ENCODE measurements around the gene CA10.

- TF ChIP-seq POLR2A (IDR thresholded peaks at IDR 0.05), result no peak
- TF ChIP-seq, protein P1, sequence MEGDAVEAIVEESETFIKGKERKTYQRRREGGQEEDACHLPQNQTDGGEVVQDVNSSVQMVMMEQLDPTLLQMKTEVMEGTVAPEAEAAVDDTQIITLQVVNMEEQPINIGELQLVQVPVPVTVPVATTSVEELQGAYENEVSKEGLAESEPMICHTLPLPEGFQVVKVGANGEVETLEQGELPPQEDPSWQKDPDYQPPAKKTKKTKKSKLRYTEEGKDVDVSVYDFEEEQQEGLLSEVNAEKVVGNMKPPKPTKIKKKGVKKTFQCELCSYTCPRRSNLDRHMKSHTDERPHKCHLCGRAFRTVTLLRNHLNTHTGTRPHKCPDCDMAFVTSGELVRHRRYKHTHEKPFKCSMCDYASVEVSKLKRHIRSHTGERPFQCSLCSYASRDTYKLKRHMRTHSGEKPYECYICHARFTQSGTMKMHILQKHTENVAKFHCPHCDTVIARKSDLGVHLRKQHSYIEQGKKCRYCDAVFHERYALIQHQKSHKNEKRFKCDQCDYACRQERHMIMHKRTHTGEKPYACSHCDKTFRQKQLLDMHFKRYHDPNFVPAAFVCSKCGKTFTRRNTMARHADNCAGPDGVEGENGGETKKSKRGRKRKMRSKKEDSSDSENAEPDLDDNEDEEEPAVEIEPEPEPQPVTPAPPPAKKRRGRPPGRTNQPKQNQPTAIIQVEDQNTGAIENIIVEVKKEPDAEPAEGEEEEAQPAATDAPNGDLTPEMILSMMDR (IDR thresholded peaks at IDR 0.05), result no peak
These were observed 473.1 kb downstream of the CA10 start for GRCh38 chr17:51685287-51685909.

All from heart left ventricle (tissue), 13 donors.